H9 (cell line): ENCODE data around the gene EPB41L4B. TPM values are rescaled to one million over a fixed set of nuclear protein-coding genes. Genes with fewer than 3 reads are reported as not detected.

Source experiments
- DNase-seq: peaks from one replicate; pipeline ENCODE4 v3.0.0-alpha.2; 2017
- H2AFZ ChIP-seq: one replicate; pipeline ENCODE4 v1.6.1; 2013; ENCODE audit warnings: mild to moderate bottlenecking, low read length, control low read depth, moderate library complexity
- H2AK5ac ChIP-seq: 2 replicates; pipeline ENCODE4 v1.6.1; 2013; ENCODE audit warnings: low read length, control low read depth, mixed read lengths; ENCODE audit not compliant: insufficient read length
- H2BK120ac ChIP-seq: one replicate; pipeline ENCODE4 v1.6.1; 2013; ENCODE audit warnings: low read depth, mild to moderate bottlenecking, low read length, control low read depth, inconsistent platforms; ENCODE audit not compliant: poor library complexity, severe bottlenecking
- H2BK12ac ChIP-seq: 2 replicates; pipeline ENCODE4 v1.6.1; 2013; ENCODE audit warnings: low read length, control low read depth, mixed read lengths, low read depth; ENCODE audit not compliant: insufficient read length
- H2BK15ac ChIP-seq: 2 replicates; pipeline ENCODE4 v1.6.1; 2013; ENCODE audit warnings: low read depth, low read length, control low read depth
- H2BK20ac ChIP-seq: one replicate; pipeline ENCODE4 v1.6.1; 2013; ENCODE audit warnings: low read depth, mild to moderate bottlenecking, low read length, control low read depth, inconsistent platforms; ENCODE audit not compliant: poor library complexity, severe bottlenecking
- H2BK5ac ChIP-seq: 2 replicates; pipeline ENCODE4 v1.6.1; 2013; ENCODE audit warnings: low read length, control low read depth, mixed read lengths; ENCODE audit not compliant: insufficient read length
- H3K14ac ChIP-seq: 2 replicates; pipeline ENCODE4 v1.6.1; 2013; ENCODE audit warnings: low read length, control low read depth; ENCODE audit not compliant: insufficient read depth
- H3K18ac ChIP-seq: 2 replicates; pipeline ENCODE4 v1.6.1; 2013; ENCODE audit warnings: low read depth, mild to moderate bottlenecking, mixed read lengths, low read length, control low read depth; ENCODE audit not compliant: insufficient read length
- H3K23ac ChIP-seq: 2 replicates; pipeline ENCODE4 v1.6.1; 2013; ENCODE audit warnings: low read length, control low read depth, mixed read lengths, low read depth; ENCODE audit not compliant: insufficient read length
- H3K23me2 ChIP-seq: 2 replicates; pipeline ENCODE4 v1.6.1; 2013; ENCODE audit warnings: low read depth, mild to moderate bottlenecking, mixed read lengths, low read length, control low read depth; ENCODE audit not compliant: insufficient read length, poor library complexity, severe bottlenecking
- H3K27ac ChIP-seq: 2 replicates; pipeline ENCODE4 v1.5.1; 2013; ENCODE audit warnings: low read length, control low read depth, mixed read lengths, low read depth; ENCODE audit not compliant: insufficient read length
- H3K27me3 ChIP-seq: 2 replicates; pipeline ENCODE4 v1.6.1; 2013; ENCODE audit warnings: low read length, control low read depth, inconsistent platforms; ENCODE audit not compliant: insufficient read depth
- H3K4ac ChIP-seq: 2 replicates; pipeline ENCODE4 v1.6.1; 2013; ENCODE audit warnings: low read depth, mild to moderate bottlenecking, control low read depth, inconsistent platforms, low read length, moderate library complexity
- H3K4me1 ChIP-seq: 2 replicates; pipeline ENCODE4 v1.6.1; 2013; ENCODE audit warnings: low read length, control low read depth, inconsistent platforms; ENCODE audit not compliant: insufficient read depth
- H3K4me2 ChIP-seq: 2 replicates; pipeline ENCODE4 v1.6.1; 2013; ENCODE audit warnings: low read length, control low read depth, mixed read lengths; ENCODE audit not compliant: insufficient read length, insufficient read depth
- H3K56ac ChIP-seq: 2 replicates; pipeline ENCODE4 v1.6.1; 2013; ENCODE audit warnings: low read depth, mild to moderate bottlenecking, mixed read lengths, low read length, control low read depth; ENCODE audit not compliant: insufficient read length
- H3K79me1 ChIP-seq: 2 replicates; pipeline ENCODE4 v1.6.1; 2013; ENCODE audit warnings: low read depth, mild to moderate bottlenecking, moderate library complexity, low read length, control low read depth, inconsistent platforms; ENCODE audit not compliant: insufficient read depth, poor library complexity, severe bottlenecking
- H3K79me2 ChIP-seq: 2 replicates; pipeline ENCODE4 v1.6.1; 2013; ENCODE audit warnings: low read length, control low read depth, inconsistent platforms; ENCODE audit not compliant: insufficient read depth
- H3K9ac ChIP-seq: 2 replicates; pipeline ENCODE4 v1.6.1; 2013; ENCODE audit warnings: low read length, control low read depth, mixed read lengths; ENCODE audit not compliant: insufficient read length; ENCODE audit errors: extremely low read depth
- H3K9me3 ChIP-seq: one replicate; pipeline ENCODE4 v1.6.1; 2013; ENCODE audit warnings: low read depth, low read length, inconsistent platforms; ENCODE audit not compliant: control insufficient read depth
- H3T11ph ChIP-seq: one replicate; pipeline ENCODE4 v1.6.1; 2013; ENCODE audit warnings: mild to moderate bottlenecking, low read length, control low read depth, inconsistent platforms
- H4K20me1 ChIP-seq: one replicate; pipeline ENCODE4 v1.6.1; 2013; ENCODE audit not compliant: control insufficient read depth, insufficient read length, insufficient read depth
- H4K5ac ChIP-seq: 2 replicates; pipeline ENCODE4 v1.6.1; 2013; ENCODE audit warnings: low read depth, mild to moderate bottlenecking, mixed read lengths, low read length, control low read depth; ENCODE audit not compliant: insufficient read length
- H4K8ac ChIP-seq: replicated peaks from 2 replicates; pipeline ENCODE4 v1.6.1; 2013; ENCODE audit warnings: low read length, control low read depth, mixed read lengths, low read depth; ENCODE audit not compliant: insufficient read length
- H4K91ac ChIP-seq: 2 replicates; pipeline ENCODE4 v1.6.1; 2013; ENCODE audit warnings: low read depth, mild to moderate bottlenecking, moderate library complexity, mixed read lengths, low read length, control low read depth; ENCODE audit not compliant: insufficient read length
- H3K27ac Mint-ChIP-seq, 3 experiments: 2 replicates in 2 of 3; 3 replicates in 1 of 3; pipeline ENCODE4 v1.8.0; 2020 to 2021; ENCODE audit warnings: mixed read lengths in 3 of 3, mild to moderate bottlenecking in 1 of 3, moderate library complexity in 1 of 3
- H3K27me3 Mint-ChIP-seq: 2 replicates; pipeline ENCODE4 v1.8.0; 2021; ENCODE audit warnings: low read depth, mild to moderate bottlenecking, moderate library complexity, mixed read lengths
- H3K36me3 Mint-ChIP-seq, 3 experiments: 2 replicates in 2 of 3; 3 replicates in 1 of 3; pipeline ENCODE4 v1.8.0; 2020 to 2021; ENCODE audit warnings: low read depth in 3 of 3, mixed read lengths in 3 of 3; ENCODE audit not compliant: insufficient read depth in 1 of 3
- H3K4me1 Mint-ChIP-seq, 2 experiments: 2 replicates each; pipeline ENCODE4 v1.8.0; 2020; ENCODE audit warnings: mixed read lengths in 2 of 2
- H3K4me3 Mint-ChIP-seq, 2 experiments: 2 replicates in 1 of 2; 3 replicates in 1 of 2; pipeline ENCODE4 v1.8.0; 2020 to 2021; ENCODE audit warnings: mild to moderate bottlenecking in 2 of 2, mixed read lengths in 2 of 2, moderate library complexity in 1 of 2
- H3K9me3 Mint-ChIP-seq, 2 experiments: 2 replicates in 1 of 2; 3 replicates in 1 of 2; pipeline ENCODE4 v1.8.0; 2020; ENCODE audit warnings: mild to moderate bottlenecking in 2 of 2, mixed read lengths in 2 of 2, moderate library complexity in 1 of 2
- CTCF ChIP-seq: fragments of 200-600 bp; sonication (generic); conservative IDR thresholded peaks from 3 replicates; pipeline ENCODE4 v1.8.0; 2021; ENCODE audit warnings: antibody characterized with exemption, mild to moderate bottlenecking
- WGBS: extraction: QIAGEN DNeasy Blood & Tissue Kit; methylation state at CpG from one replicate; pipeline ENCODE4 v1.1.7; 2013; ENCODE audit warnings: missing lambda C conversion rate, low lambda C conversion rate, mixed read lengths; ENCODE audit not compliant: insufficient read length; ENCODE audit errors: extremely low coverage; 5-methylcytosine and 5-hydroxymethylcytosine counted together
- total RNA-seq: library from RNA; stranded (reverse); gene quantifications from 2 replicates; pipeline ENCODE4 v1.2.1, GENCODE V29; 2021

Gene EPB41L4B
- total RNA-seq, 1 experiment from 2014 or later = 18.9 TPM

GRCh38 chr9:109242741-109243140, 78.1 kb downstream of the EPB41L4B start:
- peaks cover 32 to 33% of the 10 kb centered on the region in 2 experiments for H3K4me1 Mint-ChIP-seq
- Histone ChIP-seq H3T11ph (no peak overlapping the region), H3K79me1 (no peaks in the 10 kb centered on the region), H3K27me3 (no peaks in the 10 kb centered on the region), H3K79me2 (no peaks in the 10 kb centered on the region), H4K8ac (no peak overlapping the region), H2BK20ac (no peak overlapping the region), H2AFZ (no peak overlapping the region), H3K4ac (no peak overlapping the region), H3K9ac (no peak overlapping the region), H4K5ac (no peak overlapping the region), H3K14ac (no peak overlapping the region), H2AK5ac (no peak overlapping the region), H3K9me3 (no peaks in the 10 kb centered on the region), H3K56ac (no peak overlapping the region), H3K27ac (no peak overlapping the region), H3K23ac (no peak overlapping the region), H4K91ac (no peak overlapping the region), H2BK12ac (no peak overlapping the region), H4K20me1 (no peaks in the 10 kb centered on the region), H2BK5ac (no peak overlapping the region), H2BK120ac (no peak overlapping the region), H2BK15ac (no peak overlapping the region), H3K4me2 (no peak overlapping the region), H3K4me1 (peaks cover 3% of the 10 kb centered on the region; the same call in 1 of the 2 replicates), H3K18ac (no peak overlapping the region), H3K23me2 (no peaks in the 10 kb centered on the region)
- DNase-seq = no peak
- H3K36me3 Mint-ChIP-seq = peaks cover 10 to 29% (median 19%) of the 10 kb centered on the region in 3 experiments; a peak in 6 of 7 replicates
- no peak for TF ChIP-seq CTCF
- no peaks in the 10 kb centered on the region; a peak in 1 of 5 replicates for H3K9me3 Mint-ChIP-seq
- no peak overlapping the region for H3K27ac Mint-ChIP-seq
- no CpG with 5 or more reads among the region's 2 CpGs for WGBS
- no peak overlapping the region for H3K4me3 Mint-ChIP-seq
- H3K27me3 Mint-ChIP-seq = no peaks in the 10 kb centered on the region; the same call in 1 of the 2 replicates
